Astrocyte of the cerebellum (primary cell): ENCODE data around the gene NNMT.
A peak's percentile ranks its signal among the peaks of the same experiment; 100 is the strongest.

Experiments
- DNase-seq: peaks from one replicate; pipeline ENCODE4 v3.0.0-alpha.2; 2011; ENCODE audit warnings: low read depth
- H3K4me3 ChIP-seq: 2 replicates; pipeline ENCODE4 v1.5.1; 2011; ENCODE audit warnings: mild to moderate bottlenecking, low read depth, low read length, moderate library complexity
- CTCF ChIP-seq: IDR thresholded peaks from 2 replicates; pipeline ENCODE4 v1.5.1; 2012; ENCODE audit warnings: low read length, low read depth, moderate library complexity, mild to moderate bottlenecking; ENCODE audit errors: missing control alignments
- in situ Hi-C: cut with HindIII; loops from 2 replicates; pipeline ENCODE4 v1.10.0; 2017; ENCODE audit warnings: low sequenced_read_pairs

Gene NNMT

DNA sequence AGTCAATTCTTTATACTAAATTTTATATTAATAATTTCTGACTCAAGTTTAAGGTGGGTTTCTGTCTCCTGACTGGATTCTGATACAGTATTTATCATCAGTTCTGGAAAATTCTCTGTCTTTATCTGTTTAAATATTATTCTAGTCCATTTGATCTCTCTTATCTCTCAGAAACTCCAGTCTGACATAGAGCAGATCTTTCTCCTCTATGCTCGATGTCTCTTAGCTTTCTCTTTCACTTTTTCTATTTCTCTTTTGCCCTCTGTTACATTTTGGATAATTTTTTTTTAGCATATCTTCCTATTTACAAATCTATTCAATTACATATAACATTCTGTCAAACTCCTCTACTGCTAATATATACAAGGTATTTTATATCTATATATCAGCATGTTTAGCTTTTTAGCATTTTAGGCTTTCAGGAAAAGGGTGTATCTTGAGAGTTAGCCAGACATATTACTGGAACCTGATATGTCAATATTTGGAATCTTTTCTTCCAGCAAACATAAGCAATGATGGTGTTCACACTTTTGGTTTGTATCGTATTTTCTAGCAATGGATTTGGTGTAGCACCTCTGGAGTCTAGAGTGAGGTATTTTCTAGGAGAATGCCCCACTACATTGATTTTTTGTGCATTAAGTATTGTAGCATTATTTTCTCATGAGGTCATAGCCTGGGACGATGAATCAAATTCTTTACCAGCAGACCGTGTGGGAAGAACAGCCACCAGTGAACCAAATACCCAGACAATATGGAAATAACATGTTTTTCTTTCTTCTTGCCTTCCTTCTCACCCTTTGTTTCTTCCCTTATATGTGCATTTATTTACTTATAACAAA, 4.1 kb upstream of the NNMT start:
- H3K4me3 ChIP-seq, result no peak overlapping the region

DNA sequence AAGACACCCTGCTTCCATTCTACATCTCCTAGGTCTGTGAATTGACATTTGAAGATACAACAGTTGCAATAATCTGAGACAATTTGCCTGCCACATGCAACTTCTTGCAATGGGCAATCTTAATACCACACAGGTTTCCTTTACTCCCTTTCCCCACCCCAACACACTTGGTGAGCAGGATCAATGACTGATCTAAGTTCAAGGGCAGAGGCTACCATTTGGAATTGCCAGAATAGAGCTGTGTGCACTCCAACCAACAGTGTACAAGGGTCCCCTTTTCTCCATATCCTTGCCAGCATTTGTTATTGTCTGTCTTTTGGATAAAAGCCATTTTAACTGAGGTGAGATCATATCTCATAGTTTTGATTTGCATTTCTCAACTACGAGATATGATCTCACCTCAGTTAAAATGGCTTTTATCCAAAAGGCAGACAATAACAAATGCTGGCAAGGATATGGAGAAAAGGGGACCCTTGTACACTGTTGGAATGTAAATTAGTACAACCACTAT, 2.9 kb upstream of the NNMT start:
- no peak for DNase-seq
- no peak overlapping the region for H3K4me3 ChIP-seq
- no peak for TF ChIP-seq CTCF
- in situ Hi-C loops, result no loop called here

More for the DNA sequence above, 4.1 kb upstream of the NNMT start:
- in situ Hi-C loops, result no loop called here
- TF ChIP-seq CTCF, result no peak
- DNase-seq, result peak; percentile 89

GRCh38 chr11:114296605-114297372, 590 bp downstream of the NNMT start:
- TF ChIP-seq CTCF, result no peak
- peak overlapping the region; percentile 69 for H3K4me3 ChIP-seq
- in situ Hi-C loops, result no loop called here
- no peak for DNase-seq

DNA sequence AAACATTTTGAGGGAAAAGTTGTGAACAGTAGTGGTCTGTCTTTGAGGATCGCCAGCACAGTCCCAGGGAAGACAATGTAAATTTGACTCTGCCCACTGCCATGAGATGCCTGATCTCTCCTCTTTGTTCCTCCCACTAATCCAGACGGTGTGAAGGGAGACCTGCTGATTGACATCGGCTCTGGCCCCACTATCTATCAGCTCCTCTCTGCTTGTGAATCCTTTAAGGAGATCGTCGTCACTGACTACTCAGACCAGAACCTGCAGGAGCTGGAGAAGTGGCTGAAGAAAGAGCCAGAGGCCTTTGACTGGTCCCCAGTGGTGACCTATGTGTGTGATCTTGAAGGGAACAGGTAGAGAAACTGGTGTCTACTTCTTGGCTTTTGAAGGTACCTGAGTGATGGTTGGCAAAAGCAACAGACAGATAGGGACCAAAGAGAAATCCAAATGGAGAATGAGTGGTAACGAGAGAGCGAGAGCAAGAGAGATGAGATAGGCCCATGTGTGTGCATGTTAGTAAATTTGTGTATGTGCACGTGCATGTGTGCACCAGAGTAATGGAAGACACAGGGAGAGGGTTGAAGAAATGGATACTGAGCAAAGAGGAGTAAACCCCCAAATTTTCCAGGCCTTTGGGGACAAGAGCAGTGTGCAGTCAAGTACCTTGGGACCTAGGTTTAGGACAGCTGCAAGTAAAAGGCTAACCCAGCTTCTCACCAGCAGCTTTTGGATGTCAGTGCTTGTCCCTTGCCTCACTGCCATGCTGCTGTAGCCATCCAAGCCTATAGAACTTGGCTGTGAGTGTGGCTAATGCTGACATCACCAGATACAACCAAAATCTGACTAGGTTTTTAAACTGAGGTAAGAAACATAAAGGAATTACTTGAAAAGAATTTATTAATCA, 1.9 kb downstream of the NNMT start:
- no peak for TF ChIP-seq CTCF
- DNase-seq, result no peak
- in situ Hi-C loops, result no loop called here
- peak overlapping the region; percentile 69 for H3K4me3 ChIP-seq

GRCh38 chr11:114298710-114299109, 2.5 kb downstream of the NNMT start:
- peak overlapping the region; percentile 69 for H3K4me3 ChIP-seq
- in situ Hi-C loops, result no loop called here
- TF ChIP-seq CTCF, result no peak
- no peak for DNase-seq

- TF ChIP-seq CTCF, result no peak
- peak overlapping the region; percentile 69 for H3K4me3 ChIP-seq
- in situ Hi-C loops, result no loop called here
- no peak for DNase-seq
These were observed 4.9 kb downstream of the NNMT start for GRCh38 chr11:114301088-114301487.
